HEK293 (cell line): ENCODE results near the gene TDRD5.

Experiments
- CTCF ChIA-PET: fragments of 350-600 bp; formaldehyde crosslinking; extraction: SDS; loops from one replicate; lab custom pipeline; 2021; ENCODE audit warnings: antibody characterized with exemption; lab: Yijun Ruan, JAX
- POLR2A ChIA-PET: fragments of 300-600 bp; formaldehyde crosslinking; extraction: SDS; loops from one replicate; lab custom pipeline; 2020; ENCODE audit warnings: antibody characterized with exemption, inconsistent platforms; lab: Yijun Ruan, JAX
- H3K27ac ChIP-seq: fragments of 200-500 bp; sonication (Bioruptor generic); 2 replicates; pipeline ENCODE4 v1.5.1; 2014; ENCODE audit warnings: low read depth, low read length, control low read depth, inconsistent platforms; ENCODE audit errors: extremely low read depth
- H3K36me3 ChIP-seq, 2 experiments: fragments of 200-500 bp in 1 of 2; sonication (Bioruptor generic) in 1 of 2; 1 replicate in 1 of 2; 2 replicates in 1 of 2; pipeline ENCODE4 v1.5.1; 2014 to 2017; ENCODE audit warnings: inconsistent platforms in 2 of 2, low read length in 2 of 2; ENCODE audit not compliant: control insufficient read depth in 2 of 2, insufficient read depth in 1 of 2
- H3K4me1 ChIP-seq: fragments of 200-500 bp; sonication (Bioruptor generic); 2 replicates; pipeline ENCODE4 v1.5.1; 2014; ENCODE audit warnings: mild to moderate bottlenecking, low read length, inconsistent platforms; ENCODE audit not compliant: control insufficient read depth, insufficient read depth
- H3K4me3 ChIP-seq: 2 replicates; pipeline ENCODE4 v1.5.1; 2011; ENCODE audit warnings: low read depth, mild to moderate bottlenecking, control low read depth, low read length, moderate library complexity
- H3K9me3 ChIP-seq: fragments of 200-500 bp; sonication (Bioruptor generic); 2 replicates; pipeline ENCODE4 v1.5.1; 2014; ENCODE audit warnings: low read depth, low read length, inconsistent platforms; ENCODE audit not compliant: control insufficient read depth, insufficient read depth
- INSM2 ChIP-seq: fragments of 450-650 bp; formaldehyde crosslinking; IDR thresholded peaks from 2 replicates; pipeline ENCODE4 v1.5.1; 2016; ENCODE audit warnings: missing biosample characterization, missing genetic modification characterization
- ZBTB44 ChIP-seq: fragments of 450-650 bp; IDR thresholded peaks from 2 replicates; pipeline ENCODE4 v1.5.1; 2018; ENCODE audit warnings: missing biosample characterization, mild to moderate bottlenecking, missing genetic modification characterization
- ZEB2 ChIP-seq: fragments of 450-650 bp; formaldehyde crosslinking; IDR thresholded peaks from 2 replicates; pipeline ENCODE4 v1.5.1; 2016; ENCODE audit warnings: missing biosample characterization, missing genetic modification characterization
- ZIC2 ChIP-seq: fragments of 450-650 bp; formaldehyde crosslinking; IDR thresholded peaks from 2 replicates; pipeline ENCODE4 v1.5.1; 2016; ENCODE audit warnings: missing biosample characterization, missing genetic modification characterization
- ZNF10 ChIP-seq: fragments of 450-650 bp; formaldehyde crosslinking; IDR thresholded peaks from 2 replicates; pipeline ENCODE4 v1.5.1; 2017; ENCODE audit warnings: missing biosample characterization, missing genetic modification characterization
- ZNF23 ChIP-seq: fragments of 450-650 bp; formaldehyde crosslinking; IDR thresholded peaks from 2 replicates; pipeline ENCODE4 v1.5.1; 2016; ENCODE audit warnings: missing biosample characterization, missing genetic modification characterization, borderline replicate concordance
- ZNF404 ChIP-seq: fragments of 450-650 bp; formaldehyde crosslinking; IDR thresholded peaks from 2 replicates; pipeline ENCODE4 v1.5.1; 2017; ENCODE audit warnings: missing biosample characterization, missing genetic modification characterization
- ZNF426 ChIP-seq: fragments of 450-650 bp; formaldehyde crosslinking; IDR thresholded peaks from 2 replicates; pipeline ENCODE4 v1.5.1; 2017; ENCODE audit warnings: missing biosample characterization, missing genetic modification characterization, mild to moderate bottlenecking, inconsistent platforms, moderate library complexity
- ZNF549 ChIP-seq: fragments of 450-650 bp; IDR thresholded peaks from 2 replicates; pipeline ENCODE4 v1.5.1; 2018; ENCODE audit warnings: missing biosample characterization, missing genetic modification characterization, mild to moderate bottlenecking, inconsistent platforms, moderate library complexity
- ZNF558 ChIP-seq: fragments of 450-650 bp; formaldehyde crosslinking; IDR thresholded peaks from 2 replicates; pipeline ENCODE4 v1.5.1; 2016; ENCODE audit warnings: missing biosample characterization, missing genetic modification characterization
- ZSCAN4 ChIP-seq: fragments of 450-650 bp; formaldehyde crosslinking; IDR thresholded peaks from 2 replicates; pipeline ENCODE4 v1.5.1; 2017; ENCODE audit warnings: missing biosample characterization, missing genetic modification characterization

Gene TDRD5

GRCh38 chr1:179632868-179633267 lies 41.2 kb downstream of the TDRD5 start:
- H3K9me3 ChIP-seq: no peaks in the 10 kb centered on the region
- TF ChIP-seq ZNF23 (tag by site-specific recombination) (no peak), ZNF404 (tag by site-specific recombination) (no peak)
- TF ChIP-seq, all 188 proteins: peak for 0
- no peak overlapping the region for H3K27ac ChIP-seq
- H3K36me3 ChIP-seq: no peaks in the 10 kb centered on the region
- ChIA-PET CTCF (no interaction called here), POLR2A (no interaction called here)
- H3K4me3 ChIP-seq: no peak overlapping the region
- H3K4me1 ChIP-seq: no peaks in the 10 kb centered on the region

- ChIA-PET CTCF (no interaction called here), POLR2A (no interaction called here)
- Histone ChIP-seq H3K27ac (no peak overlapping the region), H3K4me1 (no peaks in the 10 kb centered on the region), H3K36me3 (peaks cover 0 to 7% of the 10 kb centered on the region in 2 experiments; a peak in 1 of 3 replicates), H3K9me3 (no peaks in the 10 kb centered on the region), H3K4me3 (no peak overlapping the region)
- TF ChIP-seq INSM2: no peak
Measured at GRCh38 chr1:179637211-179637860, 45.7 kb downstream of the TDRD5 start.

- H3K9me3 ChIP-seq: no peaks in the 10 kb centered on the region
- H3K4me3 ChIP-seq: no peak overlapping the region
- H3K4me1 ChIP-seq: no peaks in the 10 kb centered on the region
- peaks cover 0 to 9% of the 10 kb centered on the region in 2 experiments; a peak in 1 of 3 replicates for H3K36me3 ChIP-seq
- ChIA-PET POLR2A (no interaction called here), CTCF (interaction anchor here (0.7 kb wide), 1 partner anchor 12 kb away, joined by 3 read pairs; no protein-coding TSS in a partner anchor)
- H3K27ac ChIP-seq: no peak overlapping the region
- TF ChIP-seq ZNF549 (tag by site-specific recombination): no peak
- no peak for TF ChIP-seq ZBTB44 (tag by site-specific recombination)
- peak; percentile 98 for TF ChIP-seq ZNF558 (tag by site-specific recombination)
- no peak for TF ChIP-seq ZIC2 (tag by site-specific recombination)
- no peak for TF ChIP-seq ZEB2 (tag by site-specific recombination)
- TF ChIP-seq ZNF10: no peak
- no peak for TF ChIP-seq INSM2
- TF ChIP-seq ZNF426 (tag by site-specific recombination): no peak
- TF ChIP-seq ZSCAN4: no peak
- TF ChIP-seq, all 188 proteins: peak for 1
Measured at GRCh38 chr1:179661018-179661417, 69.4 kb downstream of the TDRD5 start.
